Glomerular endothelial cell (primary cell): ENCODE measurements around the gene DNM2. TPM values are rescaled to one million over a fixed set of nuclear protein-coding genes. Genes with fewer than 3 reads are reported as not detected.

ENCODE experiments used
- total RNA-seq: library from RNA; depleted of rRNA; stranded (reverse); fragments of >200 nt; gene quantifications from 2 replicates; pipeline ENCODE4 v1.2.3, GENCODE V29; 2015

DNM2 gene
- total RNA-seq, 1 donor from 2014 or later, result 178 TPM

Other genes starting within 250 kb of the DNM2 start
- 69.9 and 70.4 TPM in 2 replicates for gene KEAP1, start 214.7 kb upstream of the DNM2 start, total RNA-seq
- 0.88 TPM in 1 of 2 replicates, not detected in the other for gene S1PR5, start 200.6 kb upstream of the DNM2 start, total RNA-seq
- 18.9 and 28.4 TPM in 2 replicates for gene ATG4D, start 174.2 kb upstream of the DNM2 start, total RNA-seq
- gene KRI1, start 152.1 kb upstream of the DNM2 start, total RNA-seq, result 7.7 and 16.2 TPM in 2 replicates
- 1.6 and 4.8 TPM in 2 replicates for gene CDKN2D, start 149.1 kb upstream of the DNM2 start, total RNA-seq
- gene AP1M2, start 130.8 kb upstream of the DNM2 start, total RNA-seq, result 1.4 and 3.0 TPM in 2 replicates
- gene SLC44A2, start 92.5 kb upstream of the DNM2 start, total RNA-seq, result 92.2 and 129 TPM in 2 replicates
- gene ILF3, start 63.7 kb upstream of the DNM2 start, total RNA-seq, result 99.9 and 183 TPM in 2 replicates
- 23.9 and 25.6 TPM in 2 replicates for gene QTRT1, start 16.6 kb upstream of the DNM2 start, total RNA-seq
- 50.2 and 50.7 TPM in 2 replicates for gene TMED1, start 118.1 kb downstream of the DNM2 start, total RNA-seq
- gene C19orf38, start 130.3 kb downstream of the DNM2 start, total RNA-seq, result 0.44 TPM in 1 of 2 replicates, not detected in the other
- 56.7 and 57.7 TPM in 2 replicates for gene CARM1, start 153.5 kb downstream of the DNM2 start, total RNA-seq
- 44.3 and 66.8 TPM in 2 replicates for gene YIPF2, start 210.6 kb downstream of the DNM2 start, total RNA-seq
- 27.7 and 38.3 TPM in 2 replicates for gene TIMM29, start 210.7 kb downstream of the DNM2 start, total RNA-seq
- gene SMARCA4, start 243.0 kb downstream of the DNM2 start, total RNA-seq, result 157 and 172 TPM in 2 replicates